ENCODE data around the gene ANXA2R. TPM values are rescaled to one million over a fixed set of nuclear protein-coding genes. Genes with fewer than 3 reads are reported as not detected.
A peak's percentile ranks its signal among the peaks of the same experiment; 100 is the strongest.

Gene ANXA2R
- total RNA-seq, 6 experiments from 2014 or later = 0.85 to 1.5 (median 1.1) TPM

- DNase-seq = no peak
- Mint-ChIP-seq H3K36me3 (ENCODE audit: low read depth) (peaks cover 40% of the 10 kb centered on the region), H3K9me3 (peaks cover 5% of the 10 kb centered on the region), H3K4me3 (peak overlapping the region; percentile 81; the same call in 1 of the 2 replicates), H3K4me1 (ENCODE audit: low read depth) (peaks cover 72% of the 10 kb centered on the region), H3K27me3 (ENCODE audit: insufficient read depth) (peaks cover 1% of the 10 kb centered on the region), H3K27ac (peak overlapping the region; percentile 26; the same call in 1 of the 2 replicates)
- TF ChIP-seq CTCF (IDR thresholded peaks at IDR 0.05) = no peak
Measured at GRCh38 chr5:43038496-43038989, 1.6 kb downstream of the ANXA2R start.

GRCh38 chr5:43037636-43038495 lies 2.3 kb downstream of the ANXA2R start:
- no peak for DNase-seq
- Mint-ChIP-seq H3K27me3 (ENCODE audit: insufficient read depth) (peaks cover 1% of the 10 kb centered on the region), H3K27ac (peak overlapping the region; percentile 81)

GRCh38 chr5:43036856-43037635 lies 3.1 kb downstream of the ANXA2R start:
- Mint-ChIP-seq H3K36me3 (ENCODE audit: low read depth) (peaks cover 30% of the 10 kb centered on the region), H3K4me1 (ENCODE audit: low read depth) (peaks cover 64% of the 10 kb centered on the region), H3K9me3 (peaks cover 5% of the 10 kb centered on the region), H3K4me3 (peak overlapping the region; percentile 81), H3K27me3 (ENCODE audit: insufficient read depth) (peaks cover 1% of the 10 kb centered on the region; the same call in 1 of the 2 replicates), H3K27ac (peak overlapping the region; percentile 81)
- TF ChIP-seq CTCF (IDR thresholded peaks at IDR 0.05) = no peak
- DNase-seq = no peak

More at GRCh38 chr5:43037636-43038495, 2.3 kb downstream of the ANXA2R start:
- Mint-ChIP-seq H3K36me3 (ENCODE audit: low read depth) (peaks cover 37% of the 10 kb centered on the region), H3K4me1 (ENCODE audit: low read depth) (peaks cover 71% of the 10 kb centered on the region), H3K4me3 (peak overlapping the region; percentile 81), H3K9me3 (peaks cover 5% of the 10 kb centered on the region)
- no peak for TF ChIP-seq CTCF (IDR thresholded peaks at IDR 0.05)

GRCh38 chr5:43036409-43036808 lies 3.7 kb downstream of the ANXA2R start:
- DNase-seq = no peak
- Mint-ChIP-seq H3K27me3 (ENCODE audit: insufficient read depth) (peaks cover 1% of the 10 kb centered on the region; the same call in 1 of the 2 replicates), H3K4me3 (peak overlapping the region; percentile 81; the same call in 1 of the 2 replicates), H3K9me3 (peaks cover 5% of the 10 kb centered on the region), H3K27ac (peak overlapping the region; percentile 81; the same call in 1 of the 2 replicates), H3K36me3 (ENCODE audit: low read depth) (peaks cover 30% of the 10 kb centered on the region), H3K4me1 (ENCODE audit: low read depth) (peaks cover 64% of the 10 kb centered on the region)
- no peak for TF ChIP-seq CTCF (IDR thresholded peaks at IDR 0.05)

GRCh38 chr5:43034591-43034968 lies 5.5 kb downstream of the ANXA2R start:
- Mint-ChIP-seq H3K9me3 (peaks cover 5% of the 10 kb centered on the region), H3K4me1 (ENCODE audit: low read depth) (peaks cover 66% of the 10 kb centered on the region), H3K27me3 (ENCODE audit: insufficient read depth) (peaks cover 1% of the 10 kb centered on the region; the same call in 1 of the 2 replicates), H3K4me3 (peak overlapping the region; percentile 82), H3K27ac (peak overlapping the region; percentile 88), H3K36me3 (ENCODE audit: low read depth) (peaks cover 28% of the 10 kb centered on the region)
- DNase-seq = peak; percentile 37
- no peak for TF ChIP-seq CTCF (IDR thresholded peaks at IDR 0.05)
